Upper lobe of left lung (tissue), 6 donors: ENCODE data around the gene VSTM2B. TPM values are rescaled to one million over a fixed set of nuclear protein-coding genes. Genes with fewer than 3 reads are reported as not detected.
A peak's percentile ranks its signal among the peaks of the same experiment; 100 is the strongest.

Experiments used
- ATAC-seq, 2 donors: fragments of 200-7000 bp; cut with Tn5 transposase; one replicate each; pipeline ENCODE4 v1.9.1; 2022; ENCODE audit warnings: mild to moderate bottlenecking in 2 of 2, moderate library complexity in 2 of 2; ENCODE audit not compliant: low FRiP score in 2 of 2
- DNase-seq, 2 donors: peaks; one replicate each; pipeline ENCODE4 v3.0.0-alpha.2; 2019 to 2020
- H3K27ac ChIP-seq, 4 donors: fragments of 200-600 bp; sonication (generic); one replicate each; pipeline ENCODE4 v1.5.1; 2016 to 2019
- H3K27me3 ChIP-seq, 4 donors: fragments of 200-600 bp; sonication (generic); one replicate each; pipeline ENCODE4 v1.5.1; 2017 to 2019
- H3K36me3 ChIP-seq, 4 donors: fragments of 200-600 bp; sonication (generic); one replicate each; pipeline ENCODE4 v1.5.1; 2016 to 2019
- H3K4me1 ChIP-seq, 4 donors: fragments of 200-600 bp; sonication (generic); one replicate each; pipeline ENCODE4 v1.5.1; 2018 to 2019
- H3K4me3 ChIP-seq, 4 donors: fragments of 200-600 bp; sonication (generic); one replicate each; pipeline ENCODE4 v1.5.1; 2017 to 2019; ENCODE audit warnings: mild to moderate bottlenecking in 2 of 4, moderate library complexity in 1 of 4
- H3K9me3 ChIP-seq, 4 donors: fragments of 200-600 bp; sonication (generic); one replicate each; pipeline ENCODE4 v1.5.1; 2018 to 2019
- CTCF ChIP-seq, 6 experiments: fragments of 450-650 bp in 4 of 6; fragments of 200-600 bp in 2 of 6; sonication (generic) in 2 of 6; IDR thresholded peaks; one replicate each; pipeline ENCODE4 v1.5.1; 2016 to 2019; ENCODE audit warnings: antibody characterized with exemption in 6 of 6
- EP300 ChIP-seq, 4 donors: sonication (generic); formaldehyde crosslinking; IDR thresholded peaks; one replicate each; pipeline ENCODE4 v1.5.1; 2017; ENCODE audit warnings: antibody characterized with exemption in 4 of 4, control low read depth in 2 of 4
- POLR2A ChIP-seq, 4 donors: fragments of 450-650 bp; IDR thresholded peaks; one replicate each; pipeline ENCODE4 v1.5.1; 2016 to 2017; ENCODE audit warnings: antibody characterized with exemption in 4 of 4, mild to moderate bottlenecking in 2 of 4
- POLR2AphosphoS5 ChIP-seq, 2 donors: sonication (generic); formaldehyde crosslinking; IDR thresholded peaks; one replicate each; pipeline ENCODE4 v1.5.1; 2017; ENCODE audit warnings: antibody characterized with exemption in 2 of 2
- whole genome bisulfite sequencing, 2 donors: methylation state at CpG; one replicate each; pipeline ENCODE4 v1.1.5; 2017 to 2018; 5-methylcytosine and 5-hydroxymethylcytosine counted together
- total RNA-seq, 6 donors: library from RNA; depleted of rRNA in 4 of 6; stranded (reverse); fragments of >200 nt in 4 of 6; gene quantifications; one replicate each; pipeline versions ENCODE4 v1.1.0 to v1.2.1, GENCODE V29; 2016 to 2021
- donor health status: DM: no; HTN: no; CAD: no; lungs with moderate emphysema.
- donor health status: DM: no; HTN: yes; CAD: no; lungs with severe emphysema.

Gene VSTM2B
- total RNA-seq, 6 donors from 2014 or later: not detected

GRCh38 chr19:29568036-29569025 is 42.5 kb downstream of the VSTM2B start:
- TF ChIP-seq POLR2AphosphoS5 (IDR thresholded peaks at IDR 0.05) (no peak), POLR2A (IDR thresholded peaks at IDR 0.05) (no peak), EP300 (IDR thresholded peaks at IDR 0.05) (no peak), CTCF (IDR thresholded peaks at IDR 0.05) (no peak)
- ATAC-seq (no peak), DNase-seq (peak in 1 of 2 donors; percentile 12)
- H3K4me1 ChIP-seq: no peaks in the 10 kb centered on the region
- no peaks in the 10 kb centered on the region for H3K36me3 ChIP-seq
- H3K27ac ChIP-seq: no peak overlapping the region
- no peaks in the 10 kb centered on the region for H3K9me3 ChIP-seq
- H3K4me3 ChIP-seq: no peak overlapping the region
- 62 to 71% methylated on average over 22 of the region's 22 CpGs for WGBS, 2 donors
- H3K27me3 ChIP-seq: no peaks in the 10 kb centered on the region

- no peaks in the 10 kb centered on the region for H3K27me3 ChIP-seq
- DNase-seq (peak in 1 of 2 donors; percentile 17), ATAC-seq (no peak)
- no peak overlapping the region for H3K4me3 ChIP-seq
- WGBS, 2 donors: 70 to 75% methylated on average over 9 of the region's 9 CpGs
- H3K27ac ChIP-seq: no peak overlapping the region
- no peaks in the 10 kb centered on the region for H3K4me1 ChIP-seq
- H3K36me3 ChIP-seq: no peaks in the 10 kb centered on the region
- H3K9me3 ChIP-seq: no peaks in the 10 kb centered on the region
- TF ChIP-seq POLR2A (IDR thresholded peaks at IDR 0.05) (no peak), CTCF (IDR thresholded peaks at IDR 0.05) (no peak), EP300 (IDR thresholded peaks at IDR 0.05) (no peak), POLR2AphosphoS5 (IDR thresholded peaks at IDR 0.05) (no peak)
Observed at GRCh38 chr19:29569038-29569911, 43.5 kb downstream of the VSTM2B start.

- DNase-seq (no peak), ATAC-seq (no peak)
- no peaks in the 10 kb centered on the region for H3K4me1 ChIP-seq
- 67 to 73% methylated on average over 6 of the region's 6 CpGs for WGBS, 2 donors
- no peak overlapping the region for H3K27ac ChIP-seq
- H3K4me3 ChIP-seq: no peak overlapping the region
- no peaks in the 10 kb centered on the region for H3K9me3 ChIP-seq
- H3K27me3 ChIP-seq: no peaks in the 10 kb centered on the region
- no peak for TF ChIP-seq POLR2A (IDR thresholded peaks at IDR 0.05)
- TF ChIP-seq POLR2AphosphoS5 (IDR thresholded peaks at IDR 0.05): no peak
- TF ChIP-seq CTCF (IDR thresholded peaks at IDR 0.05): no peak
- no peak for TF ChIP-seq EP300 (IDR thresholded peaks at IDR 0.05)
- no peaks in the 10 kb centered on the region for H3K36me3 ChIP-seq
Observed at GRCh38 chr19:29571181-29571580, 45.4 kb downstream of the VSTM2B start.

- no peak for DNase-seq
- Histone ChIP-seq H3K36me3 (no peaks in the 10 kb centered on the region), H3K9me3 (no peaks in the 10 kb centered on the region), H3K27me3 (no peaks in the 10 kb centered on the region), H3K4me1 (no peaks in the 10 kb centered on the region), H3K27ac (no peak overlapping the region), H3K4me3 (no peak overlapping the region)
- 64 to 75% methylated on average over 6 to 7 of the region's 7 CpGs for WGBS, 2 donors
- TF ChIP-seq EP300 (IDR thresholded peaks at IDR 0.05) (no peak), POLR2AphosphoS5 (IDR thresholded peaks at IDR 0.05) (no peak), POLR2A (IDR thresholded peaks at IDR 0.05) (no peak), CTCF (IDR thresholded peaks at IDR 0.05) (no peak)
- ATAC-seq: no peak
Observed at GRCh38 chr19:29573486-29573885, 47.7 kb downstream of the VSTM2B start.
